A549 (cell line): ENCODE results near the gene ARHGAP5. TPM values are rescaled to one million over a fixed set of nuclear protein-coding genes. Genes with fewer than 3 reads are reported as not detected.
"Not testable (repeated sequence)": the region's sequence is repeated elsewhere in the genome, so short reads cannot be mapped to it uniquely, and the experiment has no call there.

ENCODE experiments used
- ATAC-seq, 2 experiments: fragments of 200-7000 bp in 1 of 2; fragments of >200 bp in 1 of 2; cut with Nextera tagmentation in 1 of 2; cut with Tn5 transposase in 1 of 2; 3 replicates each; pipeline versions ENCODE4 v1.8.0 to v1.9.1; 2018 to 2020; ENCODE audit warnings: mild to moderate bottlenecking in 1 of 2, moderate library complexity in 1 of 2
- CTCF ChIA-PET: fragments of 300-600 bp; sonication (Branson Sonifier 250); formaldehyde crosslinking; extraction: SDS; loops from one replicate; lab custom pipeline; 2021; ENCODE audit warnings: antibody characterized with exemption, inconsistent platforms; lab: Yijun Ruan, JAX
- POLR2A ChIA-PET: fragments of 350-600 bp; formaldehyde crosslinking; extraction: SDS; loops from one replicate; lab custom pipeline; 2021; ENCODE audit warnings: antibody characterized with exemption, inconsistent platforms; lab: Yijun Ruan, JAX
- DNase-seq, 2 experiments: peaks; one replicate each; pipeline versions ENCODE4 v3.0.0 to v3.0.0-alpha.2; 2011 to 2016; ENCODE audit warnings: low read depth in 1 of 2, low spot score in 1 of 2
- FAIRE-seq: peaks from 2 replicates; lab custom pipeline; 2011; peaks lifted over from hg19 to GRCh38; lab: Jason Lieb, UNC
- H3K27ac ChIP-seq, 2 experiments: fragments of >200 bp; sonication (Bioruptor Twin); formaldehyde crosslinking; 3 replicates each; pipeline ENCODE4 v1.5.1; 2016 to 2017
- H3K4me1 ChIP-seq: fragments of >200 bp; sonication (Bioruptor Twin); formaldehyde crosslinking; 3 replicates; pipeline ENCODE4 v1.6.1; 2016
- H3K4me2 ChIP-seq: fragments of >200 bp; sonication (Bioruptor Twin); formaldehyde crosslinking; 3 replicates; pipeline ENCODE4 v1.6.1; 2016
- H3K4me3 ChIP-seq: fragments of >200 bp; sonication (Bioruptor Twin); formaldehyde crosslinking; 3 replicates; pipeline ENCODE4 v1.5.1; 2016
- H3K9me3 ChIP-seq: fragments of >200 bp; sonication (Bioruptor Twin); formaldehyde crosslinking; 3 replicates; pipeline ENCODE4 v1.6.1; 2016
- EHF ChIP-seq: fragments of 250-450 bp; sonication (Bioruptor Pico); IDR thresholded peaks from 2 replicates; pipeline ENCODE4 v1.5.0; 2020; ENCODE audit warnings: mild to moderate bottlenecking
- EP300 ChIP-seq, 2 experiments: fragments of >200 bp; sonication (Bioruptor Twin); formaldehyde crosslinking; IDR thresholded peaks; 2 replicates in 1 of 2; 3 replicates in 1 of 2; pipeline ENCODE4 v1.6.1; 2016 to 2017
- FOSL2 ChIP-seq, 2 experiments: fragments of 450-650 bp in 1 of 2; fragments of >200 bp in 1 of 2; sonication (Bioruptor Twin) in 1 of 2; formaldehyde crosslinking; IDR thresholded peaks; 2 replicates each; pipeline versions ENCODE4 v1.5.0 to v1.6.1; 2016 to 2020; ENCODE audit warnings: mild to moderate bottlenecking in 1 of 2, moderate library complexity in 1 of 2
- FOXS1 ChIP-seq: fragments of 250-450 bp; sonication (Bioruptor Pico); IDR thresholded peaks from 2 replicates; pipeline ENCODE4 v1.5.0; 2020; ENCODE audit warnings: mild to moderate bottlenecking, moderate library complexity
- GATA3 ChIP-seq: IDR thresholded peaks from 2 replicates; pipeline ENCODE4 v1.6.1; 2012; ENCODE audit warnings: borderline replicate concordance
- HEYL ChIP-seq: fragments of 250-450 bp; sonication (Bioruptor Pico); IDR thresholded peaks from 2 replicates; pipeline ENCODE4 v1.8.0; 2021; ENCODE audit warnings: mild to moderate bottlenecking, moderate library complexity
- HOXA7 ChIP-seq: fragments of 250-450 bp; sonication (Bioruptor Pico); IDR thresholded peaks from 2 replicates; pipeline ENCODE4 v1.5.0; 2020; ENCODE audit warnings: mild to moderate bottlenecking, moderate library complexity
- HOXB13 ChIP-seq: fragments of 250-450 bp; sonication (Bioruptor Pico); IDR thresholded peaks from 2 replicates; pipeline ENCODE4 v1.5.0; 2020; ENCODE audit warnings: low read depth, mild to moderate bottlenecking, moderate library complexity
- HOXB5 ChIP-seq: fragments of 250-450 bp; sonication (Bioruptor Pico); IDR thresholded peaks from 2 replicates; pipeline ENCODE4 v1.5.0; 2020; ENCODE audit warnings: mild to moderate bottlenecking, moderate library complexity
- JUN ChIP-seq, 2 experiments: fragments of >200 bp; sonication (Bioruptor Twin); formaldehyde crosslinking; IDR thresholded peaks; 2 replicates in 1 of 2; 3 replicates in 1 of 2; pipeline ENCODE4 v1.6.1; 2016 to 2017
- KDM1A ChIP-seq: fragments of 200-600 bp; sonication (generic); IDR thresholded peaks from 2 replicates; pipeline ENCODE4 v1.6.1; 2016; ENCODE audit warnings: low read depth, mild to moderate bottlenecking
- MAFK ChIP-seq: fragments of 450-650 bp; IDR thresholded peaks from 2 replicates; pipeline ENCODE4 v1.6.1; 2014; ENCODE audit not compliant: partially characterized antibody
- NPAS2 ChIP-seq: fragments of 250-450 bp; sonication (Bioruptor Pico); IDR thresholded peaks from 2 replicates; pipeline ENCODE4 v1.8.0; 2022; ENCODE audit warnings: mild to moderate bottlenecking, moderate library complexity, borderline replicate concordance
- POLR2A ChIP-seq: IDR thresholded peaks from 2 replicates; pipeline ENCODE4 v1.6.1; 2012; ENCODE audit warnings: mild to moderate bottlenecking, low read length
- RARB ChIP-seq: fragments of 250-450 bp; sonication (Bioruptor Pico); IDR thresholded peaks from 2 replicates; pipeline ENCODE4 v1.8.0; 2021; ENCODE audit warnings: mild to moderate bottlenecking, moderate library complexity
- TFCP2L1 ChIP-seq: fragments of 250-450 bp; sonication (Bioruptor Pico); IDR thresholded peaks from 2 replicates; pipeline ENCODE4 v1.5.0; 2021; ENCODE audit warnings: mild to moderate bottlenecking
- ZNF302 ChIP-seq: fragments of 250-450 bp; sonication (Bioruptor Pico); IDR thresholded peaks from 2 replicates; pipeline ENCODE4 v1.9.0; 2021; ENCODE audit warnings: inconsistent platforms, mild to moderate bottlenecking, moderate library complexity
- ZSCAN20 ChIP-seq: fragments of 250-450 bp; sonication (Bioruptor Pico); IDR thresholded peaks from 2 replicates; pipeline ENCODE4 v1.8.0; 2022; ENCODE audit warnings: mild to moderate bottlenecking, moderate library complexity
- WGBS: methylation state at CpG from one replicate; pipeline ENCODE4 v1.1.6; 2017; ENCODE audit errors: missing lambda C conversion rate; 5-methylcytosine and 5-hydroxymethylcytosine counted together
- polyA plus RNA-seq, 4 experiments: library from polyadenylated mRNA; depleted of rRNA in 3 of 4; stranded (reverse); fragments of >200 nt; fragmentation: RNase III in 1 of 4; extraction: RNeasy Plus Mini Kit Qiagen cat#74134 plus additional on column Dnase treatment in 1 of 4; gene quantifications; 2 replicates in 3 of 4; 3 replicates in 1 of 4; pipeline ENCODE4 v1.2.3, GENCODE V29; 2011 to 2017
- TF ChIP-seq, protein P1 (sequence below): fragments of 250-450 bp; sonication (Bioruptor Pico); IDR thresholded peaks from 2 replicates; pipeline ENCODE4 v1.5.0; 2020; ENCODE audit warnings: low read depth, mild to moderate bottlenecking, moderate library complexity
- TF ChIP-seq, protein P2 (sequence below): IDR thresholded peaks from 2 replicates; pipeline ENCODE4 v1.6.1; 2012
- TF ChIP-seq, protein P3 (sequence below): fragments of >200 bp; sonication (Bioruptor Twin); formaldehyde crosslinking; IDR thresholded peaks from 3 replicates; pipeline ENCODE4 v1.6.1; 2016

The ARHGAP5 gene
- polyA plus RNA-seq, 2 of the 4 experiments (the other 2 are of a cell fraction) = 33.6 to 66.1 TPM

DNA sequence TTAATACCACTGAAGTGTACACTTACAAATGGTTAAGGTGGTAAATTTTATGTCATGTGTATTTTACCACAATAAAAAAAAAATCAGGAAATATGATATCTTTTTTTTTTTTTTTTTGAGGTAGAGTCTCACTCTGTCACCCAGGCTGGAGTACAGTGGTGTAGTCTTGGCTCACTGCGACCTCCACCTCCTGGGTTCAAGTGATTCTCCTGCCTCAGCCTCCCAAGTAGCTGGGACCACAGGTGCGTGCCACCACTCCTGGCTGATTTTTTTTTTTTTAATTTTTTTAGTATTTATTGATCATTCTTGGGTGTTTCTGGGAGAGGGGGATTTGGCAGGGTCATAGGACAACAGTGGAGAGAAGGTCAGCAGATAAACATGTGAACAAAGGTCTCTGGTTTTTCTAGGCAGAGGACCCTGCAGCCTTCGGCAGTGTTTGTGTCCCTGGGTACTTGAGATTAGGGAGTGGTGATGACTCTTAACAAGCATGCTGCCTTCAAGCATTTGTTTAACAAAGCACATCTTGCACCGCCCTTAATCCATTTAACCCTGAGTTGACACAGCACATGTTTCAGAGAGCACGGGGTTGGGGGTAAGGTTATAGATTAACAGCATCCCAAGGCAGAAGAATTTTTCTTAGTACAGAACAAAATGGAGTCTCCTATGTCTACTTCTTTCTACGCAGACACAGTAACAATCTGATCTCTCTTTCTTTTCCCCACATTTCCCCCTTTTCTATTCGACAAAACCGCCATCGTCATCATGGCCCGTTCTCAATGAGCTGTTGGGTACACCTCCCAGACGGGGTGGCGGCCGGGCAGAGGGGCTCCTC, 50.0 kb downstream of the ARHGAP5 start:
- POLR2A ChIA-PET; CTCF ChIA-PET; DNase-seq; TF ChIP-seq FOSL2 (IDR thresholded peaks at IDR 0.05): not testable (repeated sequence)
- H3K4me3 ChIP-seq = peak overlapping the region; percentile 35; the same call in 1 of the 3 replicates
- 41% methylated on average over 6 of the region's 13 CpGs for WGBS
- peak overlapping the region; percentile 82 to 94 for H3K27ac ChIP-seq
- TF ChIP-seq NPAS2 (peak; percentile 19; the same call in 1 of the 2 replicates), HOXB5 (CRISPR knock-in tag) (peak; percentile 95), FOXS1 (CRISPR knock-in tag) (peak; percentile 71), FOSL2 (CRISPR knock-in tag; IDR thresholded peaks at IDR 0.05) (peak; percentile 52), ZNF302 (CRISPR knock-in tag) (peak; percentile 81), HOXA7 (CRISPR knock-in tag) (peak; percentile 83; the same call in 1 of the 2 replicates), ZSCAN20 (CRISPR knock-in tag) (peak; percentile 87), EHF (CRISPR knock-in tag) (peak; percentile 90; the same call in 1 of the 2 replicates), HEYL (CRISPR knock-in tag) (peak; percentile 95), RARB (CRISPR knock-in tag) (peak; percentile 74; the same call in 1 of the 2 replicates), TFCP2L1 (CRISPR knock-in tag) (0 out of 2 replicates have a peak, but pooled peaks have one; percentile 62), HOXB13 (CRISPR knock-in tag) (peak; percentile 84; the same call in 1 of the 2 replicates)
- TF ChIP-seq, protein P1, sequence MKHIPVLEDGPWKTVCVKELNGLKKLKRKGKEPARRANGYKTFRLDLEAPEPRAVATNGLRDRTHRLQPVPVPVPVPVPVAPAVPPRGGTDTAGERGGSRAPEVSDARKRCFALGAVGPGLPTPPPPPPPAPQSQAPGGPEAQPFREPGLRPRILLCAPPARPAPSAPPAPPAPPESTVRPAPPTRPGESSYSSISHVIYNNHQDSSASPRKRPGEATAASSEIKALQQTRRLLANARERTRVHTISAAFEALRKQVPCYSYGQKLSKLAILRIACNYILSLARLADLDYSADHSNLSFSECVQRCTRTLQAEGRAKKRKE (CRISPR knock-in tag) = peak; percentile 81
- TF ChIP-seq, all 56 proteins: peak for 13; not testable (repeated sequence) for 43
- H3K9me3 ChIP-seq, FAIRE-seq: not testable (repeated sequence)
- ATAC-seq = peak in 1 of 2 experiments; percentile 7; a peak in 1 of 6 replicates
- H3K4me2 ChIP-seq = peak overlapping the region; percentile 91
- peaks cover 67% of the 10 kb centered on the region for H3K4me1 ChIP-seq

DNA sequence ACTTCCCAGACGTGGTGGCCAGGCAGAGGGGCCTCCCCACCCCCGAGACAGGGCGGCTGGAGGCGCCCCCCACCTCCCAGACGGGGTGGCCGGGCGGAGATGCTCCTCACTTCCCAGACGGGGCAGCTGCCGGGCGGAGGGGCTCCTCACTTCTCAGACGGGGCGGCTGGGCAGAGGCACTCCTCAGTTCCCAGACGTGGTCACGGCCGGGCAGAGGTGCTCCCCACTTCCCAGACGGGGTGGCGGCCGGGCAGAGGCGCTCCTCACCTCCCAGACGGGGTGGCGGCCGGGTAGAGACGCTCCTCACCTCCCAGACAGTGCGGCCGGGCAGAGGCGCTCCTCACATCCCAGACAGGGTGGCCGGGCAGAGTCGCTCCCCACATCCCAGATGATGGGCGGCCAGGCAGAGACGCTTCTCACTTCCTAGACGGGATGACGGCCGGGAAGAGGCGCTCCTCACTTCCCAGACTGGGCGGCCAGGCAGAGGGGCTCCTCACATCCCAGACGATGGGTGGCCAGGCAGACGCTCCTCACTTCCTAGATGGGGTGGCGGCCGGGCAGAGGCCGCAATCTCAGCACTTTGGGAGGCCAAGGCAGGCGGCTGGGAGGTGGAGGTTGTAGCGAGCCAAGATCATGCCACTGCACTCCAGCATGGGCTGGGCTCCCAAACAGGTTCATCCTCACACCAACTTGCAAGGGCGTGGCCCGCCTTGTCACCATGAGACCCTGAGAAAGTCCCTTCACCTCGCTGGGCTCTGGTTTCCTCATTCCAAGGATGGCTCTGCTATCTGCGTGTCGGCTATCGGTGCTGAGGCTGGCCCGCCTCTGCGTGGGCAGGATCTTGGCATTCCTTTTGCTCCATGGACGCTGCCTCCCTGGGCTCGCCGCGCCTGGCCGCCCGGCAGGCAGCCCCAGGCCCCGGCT, 50.9 kb downstream of the ARHGAP5 start:
- CTCF ChIA-PET; H3K9me3 ChIP-seq; POLR2A ChIA-PET; FAIRE-seq; TF ChIP-seq FOSL2 (IDR thresholded peaks at IDR 0.05): not testable (repeated sequence)
- TF ChIP-seq FOSL2 (CRISPR knock-in tag; IDR thresholded peaks at IDR 0.05) (peak; percentile 32), EHF (CRISPR knock-in tag) (peak; percentile 20; the same call in 1 of the 2 replicates), POLR2A (peak; percentile 24; the same call in 1 of the 2 replicates), MAFK (peak; percentile 66), JUN (IDR thresholded peaks at IDR 0.05) (peak in 1 of 2 experiments; percentile 53; a peak in 1 of 5 replicates), GATA3 (peak; percentile 69)
- TF ChIP-seq, protein P2, sequence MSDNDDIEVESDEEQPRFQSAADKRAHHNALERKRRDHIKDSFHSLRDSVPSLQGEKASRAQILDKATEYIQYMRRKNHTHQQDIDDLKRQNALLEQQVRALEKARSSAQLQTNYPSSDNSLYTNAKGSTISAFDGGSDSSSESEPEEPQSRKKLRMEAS = peak; percentile 81
- H3K4me3 ChIP-seq = peak overlapping the region; percentile 35
- peaks cover 59% of the 10 kb centered on the region for H3K4me1 ChIP-seq
- ATAC-seq (peak; percentile 98 to 100), DNase-seq (peak; percentile 39 to 96)
- H3K4me2 ChIP-seq = peak overlapping the region; percentile 91
- H3K27ac ChIP-seq = peak overlapping the region; percentile 82 to 94
- 14% methylated on average over 21 of the region's 57 CpGs for WGBS

DNA sequence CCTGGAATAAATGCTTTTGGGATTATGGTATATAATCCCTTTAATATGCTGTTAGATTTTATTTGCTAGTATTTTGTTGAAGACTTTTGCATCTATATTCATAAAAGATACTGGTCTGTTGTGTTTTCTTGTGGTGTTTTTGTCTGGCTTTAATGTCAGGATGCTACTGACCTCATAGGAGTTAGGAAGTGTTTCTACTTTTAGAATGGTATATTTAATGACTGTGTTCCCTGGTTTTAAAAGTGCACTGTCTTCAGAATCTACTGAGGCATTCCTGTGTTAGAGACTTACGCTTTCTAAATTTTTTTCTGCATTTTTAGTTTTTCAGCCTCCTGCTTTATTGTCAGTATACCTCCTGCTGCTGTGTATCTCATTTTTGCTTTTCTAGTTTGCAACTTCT, 51.6 kb downstream of the ARHGAP5 start:
- ChIA-PET POLR2A (interaction anchor here (1.0 kb wide), 1 partner anchor 74 kb away, joined by 3 read pairs; the partner anchor contains the start of gene RNU6-8), CTCF (no interaction called here)
- peaks cover 59% of the 10 kb centered on the region for H3K4me1 ChIP-seq
- H3K4me3 ChIP-seq = peak overlapping the region; percentile 35
- H3K9me3 ChIP-seq = no peaks in the 10 kb centered on the region
- H3K27ac ChIP-seq = peak overlapping the region; percentile 82 to 94
- H3K4me2 ChIP-seq = peak overlapping the region; percentile 91
- TF ChIP-seq, protein P3, sequence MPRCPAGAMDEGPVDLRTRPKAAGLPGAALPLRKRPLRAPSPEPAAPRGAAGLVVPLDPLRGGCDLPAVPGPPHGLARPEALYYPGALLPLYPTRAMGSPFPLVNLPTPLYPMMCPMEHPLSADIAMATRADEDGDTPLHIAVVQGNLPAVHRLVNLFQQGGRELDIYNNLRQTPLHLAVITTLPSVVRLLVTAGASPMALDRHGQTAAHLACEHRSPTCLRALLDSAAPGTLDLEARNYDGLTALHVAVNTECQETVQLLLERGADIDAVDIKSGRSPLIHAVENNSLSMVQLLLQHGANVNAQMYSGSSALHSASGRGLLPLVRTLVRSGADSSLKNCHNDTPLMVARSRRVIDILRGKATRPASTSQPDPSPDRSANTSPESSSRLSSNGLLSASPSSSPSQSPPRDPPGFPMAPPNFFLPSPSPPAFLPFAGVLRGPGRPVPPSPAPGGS = 0 out of 3 replicates have a peak, but pooled peaks have one; percentile 25
- no peak for TF ChIP-seq KDM1A
- TF ChIP-seq EP300 (IDR thresholded peaks at IDR 0.05) = no peak
- TF ChIP-seq, all 56 proteins: peak for 1
- 55% methylated on average over 1 of the region's 1 CpG for WGBS
- FAIRE-seq = no peak
- ATAC-seq = peak; percentile 4 to 36; a peak in 5 of 6 replicates
- no peak for DNase-seq
